Testis (tissue), 3 donors: ENCODE results near the gene C6orf120. TPM values are rescaled to one million over a fixed set of nuclear protein-coding genes. Genes with fewer than 3 reads are reported as not detected.

Experiments
- DNase-seq: peaks from one replicate; pipeline ENCODE4 v3.0.0-alpha.2; 2019
- H3K27ac ChIP-seq, 2 donors: fragments of 200-600 bp; sonication (generic); one replicate each; pipeline ENCODE4 v1.5.1; 2019
- H3K27me3 ChIP-seq: fragments of 200-600 bp; sonication (generic); one replicate; pipeline ENCODE4 v1.5.1; 2019
- H3K36me3 ChIP-seq: fragments of 200-600 bp; sonication (generic); one replicate; pipeline ENCODE4 v1.5.1; 2017; ENCODE audit warnings: low read depth; ENCODE audit errors: missing control alignments
- H3K4me1 ChIP-seq: fragments of 200-600 bp; sonication (generic); one replicate; pipeline ENCODE4 v1.5.1; 2019
- H3K4me3 ChIP-seq, 2 donors: fragments of 200-600 bp; sonication (generic); one replicate each; pipeline ENCODE4 v1.5.1; 2017 to 2019
- H3K9me3 ChIP-seq: fragments of 200-600 bp; sonication (generic); one replicate; pipeline ENCODE4 v1.5.1; 2017
- CTCF ChIP-seq, 3 experiments: fragments of 450-650 bp in 2 of 3; fragments of 200-600 bp in 1 of 3; sonication (generic) in 1 of 3; IDR thresholded peaks; one replicate each; pipeline ENCODE4 v1.5.1; 2016 to 2019; ENCODE audit warnings: antibody characterized with exemption in 3 of 3, mild to moderate bottlenecking in 2 of 3, moderate library complexity in 1 of 3
- POLR2A ChIP-seq: fragments of 450-650 bp; IDR thresholded peaks from one replicate; pipeline ENCODE4 v1.6.1; 2017; ENCODE audit warnings: antibody characterized with exemption, mild to moderate bottlenecking, moderate library complexity
- WGBS, 2 donors: methylation state at CpG; one replicate each; pipeline ENCODE4 v1.1.5; 2018; 5-methylcytosine and 5-hydroxymethylcytosine counted together
- intact Hi-C: fragments of 100-400 bp; cut with DNase I; formaldehyde crosslinking; loops from one replicate; pipeline ENCODE4 v1.15.1; 2023; ENCODE audit warnings: low total_unique reads
- polyA plus RNA-seq: library from polyadenylated mRNA; stranded (reverse); fragments of 350-450 nt; fragmentation: Illumina TruSeq; extraction: RNeasy Lipid Tissue Mini Kit (QIAGEN cat#74804); gene quantifications from one replicate; pipeline ENCODE4 v1.2.3, GENCODE V29; 2014; ENCODE audit warnings: low read depth, low replicate concordance; ENCODE audit not compliant: insufficient read depth
- total RNA-seq, 2 donors: library from RNA; depleted of rRNA; stranded (reverse); fragments of >200 nt; gene quantifications; one replicate each; pipeline ENCODE4 v1.2.3, GENCODE V29; 2016

The C6orf120 gene
- total and polyA plus RNA-seq, 3 donors from 2014 or later, result 16.9 to 29.9 (median 24.0) TPM

GRCh38 chr6:169700296-169700695, 1.6 kb upstream of the C6orf120 start:
- intact Hi-C loops, result no loop called here
- H3K36me3 ChIP-seq, result no peaks in the 10 kb centered on the region
- DNase-seq, result no peak
- 40 to 42% methylated on average over 5 of the region's 5 CpGs for WGBS, 2 donors
- H3K9me3 ChIP-seq, result no peaks in the 10 kb centered on the region
- TF ChIP-seq CTCF (IDR thresholded peaks at IDR 0.05) (no peak), POLR2A (no peak)
- H3K27me3 ChIP-seq, result no peaks in the 10 kb centered on the region
- no peak overlapping the region for H3K4me3 ChIP-seq
- peaks cover 8% of the 10 kb centered on the region for H3K4me1 ChIP-seq
- no peak overlapping the region for H3K27ac ChIP-seq

- no peaks in the 10 kb centered on the region for H3K27me3 ChIP-seq
- 0% methylated on average over 27 to 54 of the region's 54 CpGs for WGBS, 2 donors
- peak overlapping the region; percentile 89 to 97 for H3K4me3 ChIP-seq
- TF ChIP-seq POLR2A, result no peak
- TF ChIP-seq CTCF (IDR thresholded peaks at IDR 0.05), result peak in 1 of 3 experiments; percentile 7
- peaks cover 8% of the 10 kb centered on the region for H3K4me1 ChIP-seq
- intact Hi-C loops, result no loop called here
- H3K27ac ChIP-seq, result peak overlapping the region; percentile 92
- no peaks in the 10 kb centered on the region for H3K9me3 ChIP-seq
- H3K36me3 ChIP-seq, result no peaks in the 10 kb centered on the region
- peak; percentile 38 for DNase-seq
Observed at GRCh38 chr6:169701311-169701953, 494 bp upstream of the C6orf120 start.

- no peak for DNase-seq
- 5 to 14% methylated on average over 7 to 22 of the region's 22 CpGs for WGBS, 2 donors
- H3K27ac ChIP-seq, result peak overlapping the region; percentile 92
- no peaks in the 10 kb centered on the region for H3K9me3 ChIP-seq
- H3K4me1 ChIP-seq, result peaks cover 8% of the 10 kb centered on the region
- no peaks in the 10 kb centered on the region for H3K27me3 ChIP-seq
- peak overlapping the region; percentile 89 to 97 for H3K4me3 ChIP-seq
- intact Hi-C loops, result no loop called here
- no peaks in the 10 kb centered on the region for H3K36me3 ChIP-seq
- TF ChIP-seq POLR2A (no peak), CTCF (IDR thresholded peaks at IDR 0.05) (no peak)
Observed at GRCh38 chr6:169702840-169703246, 917 bp downstream of the C6orf120 start.

- TF ChIP-seq CTCF (IDR thresholded peaks at IDR 0.05) (no peak), POLR2A (no peak)
- DNase-seq, result no peak
- Histone ChIP-seq H3K27me3 (no peaks in the 10 kb centered on the region), H3K9me3 (no peaks in the 10 kb centered on the region), H3K36me3 (no peaks in the 10 kb centered on the region), H3K27ac (no peak overlapping the region), H3K4me1 (peaks cover 8% of the 10 kb centered on the region), H3K4me3 (no peak overlapping the region)
- intact Hi-C loops, result no loop called here
- 87 to 95% methylated on average over 2 of the region's 2 CpGs for WGBS, 2 donors
Observed at GRCh38 chr6:169707772-169708171, 5.8 kb downstream of the C6orf120 start.

- TF ChIP-seq POLR2A (no peak), CTCF (IDR thresholded peaks at IDR 0.05) (no peak)
- H3K4me1 ChIP-seq, result no peaks in the 10 kb centered on the region
- no peaks in the 10 kb centered on the region for H3K9me3 ChIP-seq
- no peak overlapping the region for H3K4me3 ChIP-seq
- H3K36me3 ChIP-seq, result no peaks in the 10 kb centered on the region
- no peak overlapping the region for H3K27ac ChIP-seq
- H3K27me3 ChIP-seq, result no peaks in the 10 kb centered on the region
- no peak for DNase-seq
- intact Hi-C loops, result no loop called here
Observed at GRCh38 chr6:169709293-169709692, 7.4 kb downstream of the C6orf120 start.
